HEK293 (cell line): Measurements from ENCODE around the gene DCC.

Experiments
- CTCF ChIA-PET: fragments of 350-600 bp; formaldehyde crosslinking; extraction: SDS; loops from one replicate; lab custom pipeline; 2021; ENCODE audit warnings: antibody characterized with exemption; lab: Yijun Ruan, JAX
- POLR2A ChIA-PET: fragments of 300-600 bp; formaldehyde crosslinking; extraction: SDS; loops from one replicate; lab custom pipeline; 2020; ENCODE audit warnings: antibody characterized with exemption, inconsistent platforms; lab: Yijun Ruan, JAX
- H3K27ac ChIP-seq: fragments of 200-500 bp; sonication (Bioruptor generic); 2 replicates; pipeline ENCODE4 v1.5.1; 2014; ENCODE audit warnings: low read depth, low read length, control low read depth, inconsistent platforms; ENCODE audit errors: extremely low read depth
- H3K36me3 ChIP-seq, 2 experiments: fragments of 200-500 bp in 1 of 2; sonication (Bioruptor generic) in 1 of 2; 1 replicate in 1 of 2; 2 replicates in 1 of 2; pipeline ENCODE4 v1.5.1; 2014 to 2017; ENCODE audit warnings: inconsistent platforms in 2 of 2, low read length in 2 of 2; ENCODE audit not compliant: control insufficient read depth in 2 of 2, insufficient read depth in 1 of 2
- H3K4me1 ChIP-seq: fragments of 200-500 bp; sonication (Bioruptor generic); 2 replicates; pipeline ENCODE4 v1.5.1; 2014; ENCODE audit warnings: mild to moderate bottlenecking, low read length, inconsistent platforms; ENCODE audit not compliant: control insufficient read depth, insufficient read depth
- H3K4me3 ChIP-seq: 2 replicates; pipeline ENCODE4 v1.5.1; 2011; ENCODE audit warnings: low read depth, mild to moderate bottlenecking, control low read depth, low read length, moderate library complexity
- H3K9me3 ChIP-seq: fragments of 200-500 bp; sonication (Bioruptor generic); 2 replicates; pipeline ENCODE4 v1.5.1; 2014; ENCODE audit warnings: low read depth, low read length, inconsistent platforms; ENCODE audit not compliant: control insufficient read depth, insufficient read depth
- GFI1B ChIP-seq: fragments of 450-650 bp; formaldehyde crosslinking; IDR thresholded peaks from 2 replicates; pipeline ENCODE4 v1.5.1; 2016; ENCODE audit warnings: missing biosample characterization, missing genetic modification characterization
- HOXA7 ChIP-seq: sonication (generic); formaldehyde crosslinking; IDR thresholded peaks from 2 replicates; pipeline ENCODE4 v1.8.1; 2022; ENCODE audit warnings: missing genetic modification reagents, borderline replicate concordance
- INSM2 ChIP-seq: fragments of 450-650 bp; formaldehyde crosslinking; IDR thresholded peaks from 2 replicates; pipeline ENCODE4 v1.5.1; 2016; ENCODE audit warnings: missing biosample characterization, missing genetic modification characterization
- SCRT1 ChIP-seq: fragments of 450-650 bp; formaldehyde crosslinking; IDR thresholded peaks from 2 replicates; pipeline ENCODE4 v1.5.1; 2016; ENCODE audit warnings: missing biosample characterization, missing genetic modification characterization, borderline replicate concordance
- SETDB1 ChIP-seq: IDR thresholded peaks from one replicate; pipeline ENCODE4 v1.6.1; 2017; ENCODE audit warnings: mild to moderate bottlenecking, low read length, moderate library complexity, mixed read lengths; ENCODE audit not compliant: insufficient read length
- ZBTB17 ChIP-seq: fragments of 450-650 bp; formaldehyde crosslinking; IDR thresholded peaks from 2 replicates; pipeline ENCODE4 v1.5.1; 2016; ENCODE audit warnings: missing biosample characterization, missing genetic modification characterization
- ZBTB26 ChIP-seq: fragments of 450-650 bp; formaldehyde crosslinking; optimal IDR thresholded peaks from 2 replicates; pipeline ENCODE3; 2016; ENCODE audit warnings: missing biosample characterization, mild to moderate bottlenecking, missing genetic modification characterization
- ZNF140 ChIP-seq: fragments of 450-650 bp; formaldehyde crosslinking; IDR thresholded peaks from 2 replicates; pipeline ENCODE4 v1.5.1; 2016; ENCODE audit warnings: missing biosample characterization, missing genetic modification characterization
- ZNF354C ChIP-seq: fragments of 450-650 bp; formaldehyde crosslinking; IDR thresholded peaks from 2 replicates; pipeline ENCODE4 v1.5.1; 2016; ENCODE audit warnings: missing biosample characterization, missing genetic modification characterization, low read depth, borderline replicate concordance
- ZNF48 ChIP-seq: fragments of 450-650 bp; formaldehyde crosslinking; IDR thresholded peaks from 2 replicates; pipeline ENCODE4 v1.5.1; 2016; ENCODE audit warnings: missing biosample characterization, missing genetic modification characterization
- ZNF621 ChIP-seq: fragments of 450-650 bp; formaldehyde crosslinking; IDR thresholded peaks from 2 replicates; pipeline ENCODE4 v1.5.1; 2017; ENCODE audit warnings: missing biosample characterization, missing genetic modification characterization
- ZNF629 ChIP-seq: fragments of 450-650 bp; formaldehyde crosslinking; IDR thresholded peaks from 2 replicates; pipeline ENCODE4 v1.5.1; 2017; ENCODE audit warnings: missing biosample characterization, missing genetic modification characterization
- ZNF701 ChIP-seq: fragments of 450-650 bp; formaldehyde crosslinking; IDR thresholded peaks from 2 replicates; pipeline ENCODE4 v1.5.1; 2016; ENCODE audit warnings: missing biosample characterization, missing genetic modification characterization
- ZNF747 ChIP-seq: fragments of 450-650 bp; formaldehyde crosslinking; IDR thresholded peaks from 2 replicates; pipeline ENCODE4 v1.5.1; 2016; ENCODE audit warnings: missing biosample characterization, missing genetic modification characterization
- ZNF791 ChIP-seq: fragments of 450-650 bp; formaldehyde crosslinking; IDR thresholded peaks from 2 replicates; pipeline ENCODE4 v1.5.1; 2016; ENCODE audit warnings: missing biosample characterization, missing genetic modification characterization
- ZSCAN4 ChIP-seq: fragments of 450-650 bp; formaldehyde crosslinking; IDR thresholded peaks from 2 replicates; pipeline ENCODE4 v1.5.1; 2017; ENCODE audit warnings: missing biosample characterization, missing genetic modification characterization
- TF ChIP-seq, protein P1 (sequence below): fragments of 450-650 bp; formaldehyde crosslinking; IDR thresholded peaks from 2 replicates; pipeline ENCODE4 v1.5.1; 2017; ENCODE audit warnings: missing biosample characterization, missing genetic modification characterization
- TF ChIP-seq, protein P2 (sequence below): fragments of 450-650 bp; formaldehyde crosslinking; IDR thresholded peaks from 2 replicates; pipeline ENCODE4 v1.5.1; 2016; ENCODE audit warnings: missing biosample characterization, missing genetic modification characterization
- TF ChIP-seq, protein P3 (sequence below): fragments of 450-650 bp; formaldehyde crosslinking; IDR thresholded peaks from 2 replicates; pipeline ENCODE4 v1.5.1; 2016; ENCODE audit warnings: missing biosample characterization, missing genetic modification characterization, borderline replicate concordance

DCC gene

DNA sequence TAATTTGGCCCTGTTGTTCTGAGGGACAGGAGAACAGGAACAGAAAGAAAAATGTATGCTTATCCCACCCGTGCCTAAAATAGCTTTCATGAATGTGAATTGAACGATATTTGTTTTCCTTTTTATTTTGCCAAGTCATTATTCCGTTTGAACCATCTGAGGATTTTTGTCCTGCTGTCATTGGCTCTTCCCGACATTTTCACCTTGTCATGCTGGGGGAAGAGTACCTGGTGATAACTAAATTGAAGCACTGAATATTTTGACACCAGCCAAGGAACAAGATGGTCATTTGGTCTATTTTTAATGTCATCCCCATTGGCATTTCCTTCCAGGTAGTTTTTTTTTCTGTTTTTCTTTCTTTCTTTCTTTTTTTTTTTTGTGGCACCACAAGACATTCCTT is 204.1 kb downstream of the DCC start:
- H3K4me1 ChIP-seq: no peaks in the 10 kb centered on the region
- H3K36me3 ChIP-seq: no peaks in the 10 kb centered on the region
- ChIA-PET CTCF (interaction anchor here (0.5 kb wide), 1 partner anchor 125 kb away, joined by 3 read pairs; no protein-coding TSS in a partner anchor), POLR2A (no interaction called here)
- H3K4me3 ChIP-seq: no peak overlapping the region
- TF ChIP-seq ZNF629 (tag by site-specific recombination): no peak
- TF ChIP-seq HOXA7 (CRISPR knock-in tag): no peak
- no peak for TF ChIP-seq GFI1B (tag by site-specific recombination)
- no peak for TF ChIP-seq SCRT1 (tag by site-specific recombination)
- TF ChIP-seq ZNF140 (tag by site-specific recombination): no peak
- TF ChIP-seq, protein P1, sequence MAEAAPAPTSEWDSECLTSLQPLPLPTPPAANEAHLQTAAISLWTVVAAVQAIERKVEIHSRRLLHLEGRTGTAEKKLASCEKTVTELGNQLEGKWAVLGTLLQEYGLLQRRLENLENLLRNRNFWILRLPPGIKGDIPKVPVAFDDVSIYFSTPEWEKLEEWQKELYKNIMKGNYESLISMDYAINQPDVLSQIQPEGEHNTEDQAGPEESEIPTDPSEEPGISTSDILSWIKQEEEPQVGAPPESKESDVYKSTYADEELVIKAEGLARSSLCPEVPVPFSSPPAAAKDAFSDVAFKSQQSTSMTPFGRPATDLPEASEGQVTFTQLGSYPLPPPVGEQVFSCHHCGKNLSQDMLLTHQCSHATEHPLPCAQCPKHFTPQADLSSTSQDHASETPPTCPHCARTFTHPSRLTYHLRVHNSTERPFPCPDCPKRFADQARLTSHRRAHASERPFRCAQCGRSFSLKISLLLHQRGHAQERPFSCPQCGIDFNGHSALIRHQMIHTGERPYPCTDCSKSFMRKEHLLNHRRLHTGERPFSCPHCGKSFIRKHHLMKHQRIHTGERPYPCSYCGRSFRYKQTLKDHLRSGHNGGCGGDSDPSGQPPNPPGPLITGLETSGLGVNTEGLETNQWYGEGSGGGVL (tag by site-specific recombination): no peak
- TF ChIP-seq ZNF791 (tag by site-specific recombination): no peak
- TF ChIP-seq ZNF701 (tag by site-specific recombination): no peak
- TF ChIP-seq ZNF747: no peak
- no peak for TF ChIP-seq INSM2 (tag by site-specific recombination)
- TF ChIP-seq ZBTB17 (tag by site-specific recombination): no peak
- TF ChIP-seq ZBTB26 (tag by site-specific recombination): no peak
- no peak for TF ChIP-seq ZNF354C (tag by site-specific recombination)
- TF ChIP-seq ZNF48: no peak
- no peak for TF ChIP-seq ZSCAN4 (tag by site-specific recombination)
- TF ChIP-seq, protein P2, sequence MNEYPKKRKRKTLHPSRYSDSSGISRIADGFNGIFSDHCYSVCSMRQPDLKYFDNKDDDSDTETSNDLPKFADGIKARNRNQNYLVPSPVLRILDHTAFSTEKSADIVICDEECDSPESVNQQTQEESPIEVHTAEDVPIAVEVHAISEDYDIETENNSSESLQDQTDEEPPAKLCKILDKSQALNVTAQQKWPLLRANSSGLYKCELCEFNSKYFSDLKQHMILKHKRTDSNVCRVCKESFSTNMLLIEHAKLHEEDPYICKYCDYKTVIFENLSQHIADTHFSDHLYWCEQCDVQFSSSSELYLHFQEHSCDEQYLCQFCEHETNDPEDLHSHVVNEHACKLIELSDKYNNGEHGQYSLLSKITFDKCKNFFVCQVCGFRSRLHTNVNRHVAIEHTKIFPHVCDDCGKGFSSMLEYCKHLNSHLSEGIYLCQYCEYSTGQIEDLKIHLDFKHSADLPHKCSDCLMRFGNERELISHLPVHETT: no peak
- TF ChIP-seq SETDB1: no peak
- TF ChIP-seq ZNF621 (tag by site-specific recombination): no peak
- TF ChIP-seq, protein P3, sequence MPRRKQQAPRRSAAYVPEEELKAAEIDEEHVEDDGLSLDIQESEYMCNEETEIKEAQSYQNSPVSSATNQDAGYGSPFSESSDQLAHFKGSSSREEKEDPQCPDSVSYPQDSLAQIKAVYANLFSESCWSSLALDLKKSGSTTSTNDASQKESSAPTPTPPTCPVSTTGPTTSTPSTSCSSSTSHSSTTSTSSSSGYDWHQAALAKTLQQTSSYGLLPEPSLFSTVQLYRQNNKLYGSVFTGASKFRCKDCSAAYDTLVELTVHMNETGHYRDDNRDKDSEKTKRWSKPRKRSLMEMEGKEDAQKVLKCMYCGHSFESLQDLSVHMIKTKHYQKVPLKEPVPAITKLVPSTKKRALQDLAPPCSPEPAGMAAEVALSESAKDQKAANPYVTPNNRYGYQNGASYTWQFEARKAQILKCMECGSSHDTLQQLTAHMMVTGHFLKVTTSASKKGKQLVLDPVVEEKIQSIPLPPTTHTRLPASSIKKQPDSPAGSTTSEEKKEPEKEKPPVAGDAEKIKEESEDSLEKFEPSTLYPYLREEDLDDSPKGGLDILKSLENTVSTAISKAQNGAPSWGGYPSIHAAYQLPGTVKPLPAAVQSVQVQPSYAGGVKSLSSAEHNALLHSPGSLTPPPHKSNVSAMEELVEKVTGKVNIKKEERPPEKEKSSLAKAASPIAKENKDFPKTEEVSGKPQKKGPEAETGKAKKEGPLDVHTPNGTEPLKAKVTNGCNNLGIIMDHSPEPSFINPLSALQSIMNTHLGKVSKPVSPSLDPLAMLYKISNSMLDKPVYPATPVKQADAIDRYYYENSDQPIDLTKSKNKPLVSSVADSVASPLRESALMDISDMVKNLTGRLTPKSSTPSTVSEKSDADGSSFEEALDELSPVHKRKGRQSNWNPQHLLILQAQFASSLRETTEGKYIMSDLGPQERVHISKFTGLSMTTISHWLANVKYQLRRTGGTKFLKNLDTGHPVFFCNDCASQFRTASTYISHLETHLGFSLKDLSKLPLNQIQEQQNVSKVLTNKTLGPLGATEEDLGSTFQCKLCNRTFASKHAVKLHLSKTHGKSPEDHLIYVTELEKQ (tag by site-specific recombination): no peak
- no peak overlapping the region for H3K27ac ChIP-seq
- H3K9me3 ChIP-seq: no peaks in the 10 kb centered on the region
